Spleen (tissue), 11 donors: ENCODE results near the gene TSC1. TPM values are rescaled to one million over a fixed set of nuclear protein-coding genes. Genes with fewer than 3 reads are reported as not detected.

Experiments
- DNase-seq: peaks from one replicate; pipeline ENCODE4 v3.0.0-alpha.2; 2020
- H3K27ac ChIP-seq, 8 donors: fragments of 200-600 bp; sonication (generic) in 7 of 8; 1 replicate in 4 of 8; 2 replicates in 4 of 8; pipeline versions ENCODE4 v1.5.0 to v1.8.0; 2016 to 2021; ENCODE audit warnings: inconsistent platforms in 4 of 8, mild to moderate bottlenecking in 4 of 8, moderate library complexity in 1 of 8
- H3K27me3 ChIP-seq, 7 donors: fragments of 200-600 bp; sonication (generic) in 6 of 7; replicated peaks in 1 of 7; 1 replicate in 4 of 7; 2 replicates in 3 of 7; pipeline versions ENCODE4 v1.5.0 to v1.8.0; 2016 to 2021; ENCODE audit warnings: inconsistent platforms in 3 of 7, mild to moderate bottlenecking in 1 of 7
- H3K36me3 ChIP-seq, 6 donors: fragments of 200-600 bp; sonication (generic) in 5 of 6; 1 replicate in 4 of 6; 2 replicates in 2 of 6; pipeline versions ENCODE4 v1.5.0 to v1.8.0; 2016 to 2021; ENCODE audit warnings: inconsistent platforms in 2 of 6
- H3K4me1 ChIP-seq, 6 donors: fragments of 200-600 bp; sonication (generic) in 5 of 6; 1 replicate in 3 of 6; 2 replicates in 3 of 6; pipeline versions ENCODE4 v1.5.0 to v1.8.0; 2016 to 2021; ENCODE audit warnings: inconsistent platforms in 3 of 6
- H3K4me3 ChIP-seq, 8 donors: fragments of 200-600 bp; sonication (generic) in 7 of 8; 1 replicate in 4 of 8; 2 replicates in 4 of 8; pipeline versions ENCODE4 v1.5.0 to v1.8.0; 2016 to 2021; ENCODE audit warnings: inconsistent platforms in 4 of 8, mild to moderate bottlenecking in 4 of 8, moderate library complexity in 2 of 8
- H3K9me3 ChIP-seq, 8 donors: fragments of 200-600 bp; sonication (generic) in 7 of 8; 1 replicate in 4 of 8; 2 replicates in 4 of 8; pipeline versions ENCODE4 v1.5.0 to v1.8.0; 2016 to 2021; ENCODE audit warnings: inconsistent platforms in 4 of 8
- POLR2A ChIP-seq, 3 donors: fragments of 450-650 bp; IDR thresholded peaks; one replicate each; pipeline ENCODE4 v1.5.1; 2017; ENCODE audit warnings: antibody characterized with exemption in 3 of 3, mild to moderate bottlenecking in 1 of 3
- POLR2AphosphoS5 ChIP-seq, 3 donors: sonication (generic); formaldehyde crosslinking; IDR thresholded peaks; one replicate each; pipeline ENCODE4 v1.5.1; 2017; ENCODE audit warnings: antibody characterized with exemption in 3 of 3
- WGBS, 5 donors: extraction: QIAGEN DNeasy Blood & Tissue Kit in 3 of 5; methylation state at CpG; one replicate each; pipeline versions ENCODE4 v1.1.5 to v1.1.7; 2013 to 2018; 5-methylcytosine and 5-hydroxymethylcytosine counted together
- intact Hi-C: fragments of 100-400 bp; cut with DNase I; formaldehyde crosslinking; loops from one replicate; pipeline ENCODE4 v1.15.0; 2023; ENCODE audit warnings: low total_unique reads
- polyA plus RNA-seq, 3 donors: library from polyadenylated mRNA; stranded (reverse); fragments of 200-250 nt; gene quantifications; one replicate each; pipeline ENCODE4 v1.2.1, GENCODE V29; 2013
- total RNA-seq, 7 donors: library from RNA; depleted of rRNA in 3 of 7; stranded (reverse); fragments of >200 nt in 3 of 7; fragmentation: NEBNext Ultra II Directional in 4 of 7; extraction: Animal tissue kit (Norgen Biotek cat#: 25700) in 4 of 7; gene quantifications; one replicate each; pipeline versions ENCODE4 v1.1.0 to v1.2.1, GENCODE V29; 2016 to 2021
- TF ChIP-seq, protein P1 (sequence below), 11 experiments: fragments of 200-600 bp in 7 of 11; fragments of 450-650 bp in 4 of 11; sonication (generic) in 4 of 11; IDR thresholded peaks in 8 of 11; conservative IDR thresholded peaks in 3 of 11; 1 replicate in 7 of 11; 2 replicates in 4 of 11; pipeline versions ENCODE4 v1.4.0 to v1.8.0; 2016 to 2021; ENCODE audit warnings: antibody characterized with exemption in 11 of 11, inconsistent platforms in 4 of 11, mild to moderate bottlenecking in 1 of 11
- donor health status: healthy with polysubstance abuse.
- donor health status: DM: no; HTN: no; CAD: no; lungs with moderate emphysema.
- donor health status: DM: no; HTN: no; CAD: no.
- donor health status: Bipolar disorder and iron deficiency.
- donor health status: healthy.
- donor health status: DM: no; HTN: no; CAD: no.
- donor health status: DM: yes; HTN: yes; CAD: no.

The TSC1 gene
- total and polyA plus RNA-seq, 10 donors: 6.9 to 80.6 (median 51.6) TPM

DNA sequence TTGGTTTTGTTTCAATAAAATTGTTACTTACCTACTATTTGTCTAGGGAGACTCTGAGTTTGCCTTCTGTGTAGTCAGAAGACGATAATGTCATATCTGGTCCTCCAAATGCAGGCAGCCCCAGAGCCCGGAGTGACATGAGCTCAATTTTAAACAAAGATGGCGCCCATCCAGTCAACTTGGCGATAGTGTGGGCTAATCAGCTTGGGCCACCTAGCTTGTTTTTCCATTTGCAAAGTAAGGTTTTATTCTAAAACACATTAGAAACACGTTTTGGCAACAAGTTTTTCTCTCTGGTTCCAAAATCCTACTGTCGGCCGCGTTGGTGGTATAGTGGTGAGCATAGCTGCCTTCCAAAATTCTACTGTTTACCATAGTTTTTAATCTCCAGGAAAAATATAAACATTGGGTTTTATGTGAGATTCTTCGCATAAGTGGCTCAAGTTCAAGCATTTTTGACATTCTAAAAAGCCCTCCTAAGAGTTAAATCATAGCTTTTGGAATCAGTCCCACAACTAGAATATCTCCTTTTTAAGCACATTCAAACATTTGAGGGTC, 13.2 kb downstream of the TSC1 start:
- Histone ChIP-seq H3K4me3 (no peak overlapping the region), H3K9me3 (no peaks in the 10 kb centered on the region), H3K36me3 (peaks cover 5 to 88% (median 37%) of the 10 kb centered on the region in 6 donors), H3K27me3 (no peaks in the 10 kb centered on the region), H3K4me1 (no peaks in the 10 kb centered on the region), H3K27ac (no peak overlapping the region)
- no peak for DNase-seq
- WGBS, 5 donors: 94 to 99% (median 96%) methylated on average over 9 of the region's 9 CpGs
- TF ChIP-seq, protein P1, sequence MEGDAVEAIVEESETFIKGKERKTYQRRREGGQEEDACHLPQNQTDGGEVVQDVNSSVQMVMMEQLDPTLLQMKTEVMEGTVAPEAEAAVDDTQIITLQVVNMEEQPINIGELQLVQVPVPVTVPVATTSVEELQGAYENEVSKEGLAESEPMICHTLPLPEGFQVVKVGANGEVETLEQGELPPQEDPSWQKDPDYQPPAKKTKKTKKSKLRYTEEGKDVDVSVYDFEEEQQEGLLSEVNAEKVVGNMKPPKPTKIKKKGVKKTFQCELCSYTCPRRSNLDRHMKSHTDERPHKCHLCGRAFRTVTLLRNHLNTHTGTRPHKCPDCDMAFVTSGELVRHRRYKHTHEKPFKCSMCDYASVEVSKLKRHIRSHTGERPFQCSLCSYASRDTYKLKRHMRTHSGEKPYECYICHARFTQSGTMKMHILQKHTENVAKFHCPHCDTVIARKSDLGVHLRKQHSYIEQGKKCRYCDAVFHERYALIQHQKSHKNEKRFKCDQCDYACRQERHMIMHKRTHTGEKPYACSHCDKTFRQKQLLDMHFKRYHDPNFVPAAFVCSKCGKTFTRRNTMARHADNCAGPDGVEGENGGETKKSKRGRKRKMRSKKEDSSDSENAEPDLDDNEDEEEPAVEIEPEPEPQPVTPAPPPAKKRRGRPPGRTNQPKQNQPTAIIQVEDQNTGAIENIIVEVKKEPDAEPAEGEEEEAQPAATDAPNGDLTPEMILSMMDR (IDR thresholded peaks at IDR 0.05 in 8 of 11, conservative IDR thresholded peaks at IDR 0.05 in 3 of 11): no peak
- TF ChIP-seq POLR2AphosphoS5 (IDR thresholded peaks at IDR 0.05): no peak
- no peak for TF ChIP-seq POLR2A (IDR thresholded peaks at IDR 0.05)
- intact Hi-C loops: no loop called here

DNA sequence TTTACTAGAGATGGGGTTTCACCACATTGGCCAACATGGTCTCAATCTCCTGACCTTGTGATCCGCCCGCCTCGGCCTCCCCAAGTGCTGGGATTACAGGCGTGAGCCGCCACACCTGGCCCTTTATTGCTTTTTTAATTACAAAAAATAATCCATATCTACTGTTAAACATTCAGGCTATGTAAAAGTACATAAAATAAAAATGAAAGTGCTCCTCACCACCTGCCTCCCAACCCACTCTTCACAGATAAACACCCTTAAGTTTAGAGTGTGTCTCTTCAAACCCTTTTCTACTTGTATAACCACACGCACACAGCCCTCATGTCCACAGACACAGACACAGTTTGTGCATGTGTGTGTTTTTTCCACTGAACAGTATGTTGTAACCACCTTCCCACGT, 16.7 kb downstream of the TSC1 start:
- no peaks in the 10 kb centered on the region for H3K9me3 ChIP-seq
- TF ChIP-seq POLR2AphosphoS5 (IDR thresholded peaks at IDR 0.05): no peak
- TF ChIP-seq, protein P1 (IDR thresholded peaks at IDR 0.05 in 8 of 11, conservative IDR thresholded peaks at IDR 0.05 in 3 of 11): no peak
- TF ChIP-seq POLR2A (IDR thresholded peaks at IDR 0.05): no peak
- H3K4me1 ChIP-seq: no peaks in the 10 kb centered on the region
- peaks cover 5 to 100% (median 58%) of the 10 kb centered on the region in 6 donors for H3K36me3 ChIP-seq
- H3K27ac ChIP-seq: no peak overlapping the region
- H3K4me3 ChIP-seq: no peak overlapping the region
- WGBS, 5 donors: 87 to 95% (median 90%) methylated on average over 7 of the region's 7 CpGs
- no peaks in the 10 kb centered on the region for H3K27me3 ChIP-seq
- no peak for DNase-seq
- intact Hi-C loops: no loop called here

DNA sequence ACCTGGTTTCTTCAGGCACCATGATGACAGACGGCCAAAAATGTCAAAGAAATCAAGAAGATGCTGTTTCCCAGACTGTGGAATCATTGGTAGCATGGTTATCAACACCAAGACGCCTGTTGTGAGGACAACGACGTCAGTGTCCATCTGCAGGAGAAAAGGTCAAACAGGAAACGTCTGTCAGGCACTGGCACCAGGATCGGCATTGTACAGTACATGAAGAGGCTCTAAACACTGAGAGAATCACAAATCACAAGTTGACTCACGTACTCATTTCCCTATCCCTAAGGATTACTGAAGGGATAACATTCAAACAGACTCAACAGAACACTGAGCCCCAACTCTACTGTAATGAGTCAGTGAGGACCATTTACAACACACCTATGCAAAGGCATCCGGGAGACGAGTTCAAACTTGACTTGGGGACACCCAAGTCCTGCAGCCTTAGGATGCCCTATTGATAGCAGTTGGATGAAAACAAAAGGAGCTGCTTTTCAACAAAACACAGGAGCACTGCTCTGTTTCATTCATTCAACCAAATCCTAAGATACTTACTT, 21.0 kb downstream of the TSC1 start:
- intact Hi-C loops: no loop called here
- no peaks in the 10 kb centered on the region for H3K4me1 ChIP-seq
- TF ChIP-seq, protein P1 (IDR thresholded peaks at IDR 0.05 in 8 of 11, conservative IDR thresholded peaks at IDR 0.05 in 3 of 11): no peak
- TF ChIP-seq POLR2A (IDR thresholded peaks at IDR 0.05) (no peak), POLR2AphosphoS5 (IDR thresholded peaks at IDR 0.05) (no peak)
- H3K9me3 ChIP-seq: no peaks in the 10 kb centered on the region
- peaks cover 12 to 100% (median 91%) of the 10 kb centered on the region in 6 donors for H3K36me3 ChIP-seq
- H3K27me3 ChIP-seq: no peaks in the 10 kb centered on the region
- H3K27ac ChIP-seq: no peak overlapping the region
- WGBS, 5 donors: 87 to 93% (median 89%) methylated on average over 9 of the region's 9 CpGs
- no peak for DNase-seq
- H3K4me3 ChIP-seq: no peak overlapping the region

GRCh38 chr9:132919614-132920268, 24.7 kb downstream of the TSC1 start:
- WGBS, 5 donors: 93 to 99% (median 97%) methylated on average over 7 of the region's 7 CpGs
- no peak for DNase-seq
- Histone ChIP-seq H3K9me3 (peaks cover 0 to 6% (median 0%) of the 10 kb centered on the region in 8 donors), H3K27me3 (no peaks in the 10 kb centered on the region), H3K4me1 (no peaks in the 10 kb centered on the region), H3K27ac (no peak overlapping the region), H3K4me3 (no peak overlapping the region), H3K36me3 (peaks cover 12 to 100% (median 87%) of the 10 kb centered on the region in 6 donors)
- TF ChIP-seq, protein P1 (IDR thresholded peaks at IDR 0.05 in 8 of 11, conservative IDR thresholded peaks at IDR 0.05 in 3 of 11): no peak
- no peak for TF ChIP-seq POLR2AphosphoS5 (IDR thresholded peaks at IDR 0.05)
- no peak for TF ChIP-seq POLR2A (IDR thresholded peaks at IDR 0.05)
- intact Hi-C loops: no loop called here
